ENCODE data around the gene CADPS. TPM values are rescaled to one million over a fixed set of nuclear protein-coding genes. Genes with fewer than 3 reads are reported as not detected.

CADPS gene
- polyA plus RNA-seq, 3 donors: not detected

GRCh38 chr3:62361261-62361660 lies 514.0 kb downstream of the CADPS start:
- no peaks in the 10 kb centered on the region for H3K4me1 Mint-ChIP-seq
- no peak overlapping the region for H3K9ac ChIP-seq (ENCODE audit: insufficient read depth, low read length, poor library complexity, severe bottlenecking)

GRCh38 chr3:62359531-62359930 lies 515.7 kb downstream of the CADPS start:
- Histone ChIP-seq H3K27ac (ENCODE audit: low read depth in 1 of 2, low read length in 2 of 2) (no peak overlapping the region), H3K4me1 (ENCODE audit: control insufficient read depth in 1 of 2, insufficient read depth in 2 of 2, low read length in 2 of 2) (no peaks in the 10 kb centered on the region), H3K4me3 (replicated peaks in 1 of 3; ENCODE audit: low read depth in 2 of 3, low read length in 3 of 3) (no peak overlapping the region), H3K9ac (ENCODE audit: insufficient read depth, low read length, poor library complexity, severe bottlenecking) (no peak overlapping the region), H3K9me3 (replicated peaks in 1 of 2; ENCODE audit: control insufficient read depth in 1 of 2, insufficient read depth in 1 of 2, low read length in 2 of 2) (no peaks in the 10 kb centered on the region), H3K79me2 (ENCODE audit: insufficient read depth, low read length) (no peaks in the 10 kb centered on the region), H3K27me3 (ENCODE audit: control insufficient read depth in 2 of 2, insufficient read depth in 2 of 2, low read length in 2 of 2) (peaks cover 6 to 11% of the 10 kb centered on the region in 2 donors), H4K20me1 (ENCODE audit: insufficient read depth, low read length) (no peaks in the 10 kb centered on the region), H2AFZ (ENCODE audit: insufficient read depth, low read depth, low read length, poor library complexity, severe bottlenecking) (no peak overlapping the region), H3K36me3 (replicated peaks in 1 of 2; ENCODE audit: control insufficient read depth in 1 of 2, insufficient read depth in 2 of 2, low read length in 2 of 2) (no peaks in the 10 kb centered on the region), H3K4me2 (replicated peaks; ENCODE audit: extremely low read depth, low read length, poor library complexity, severe bottlenecking) (no peak overlapping the region)
- Mint-ChIP-seq H3K27me3 (ENCODE audit: low read depth in 3 of 3) (peaks cover 8 to 17% (median 12%) of the 10 kb centered on the region in 3 donors), H3K9me3 (peaks cover 0 to 7% (median 0%) of the 10 kb centered on the region in 7 donors), H3K27ac (no peak overlapping the region), H3K4me1 (no peaks in the 10 kb centered on the region), H3K36me3 (no peaks in the 10 kb centered on the region), H3K4me3 (no peak overlapping the region)
- intact Hi-C loops (cut with micrococcal nuclease): no loop called here
- DNase-seq: no peak
- no CpG with 5 or more reads among the region's 4 CpGs for WGBS (ENCODE audit: insufficient coverage)
- TF ChIP-seq CTCF (IDR thresholded peaks at IDR 0.05): no peak

More at GRCh38 chr3:62361261-62361660, 514.0 kb downstream of the CADPS start:
- intact Hi-C loops (cut with micrococcal nuclease): no loop called here
- WGBS (ENCODE audit: insufficient coverage): no CpG with 5 or more reads among the region's 3 CpGs
- no peak overlapping the region for H3K27ac ChIP-seq (ENCODE audit: low read depth in 1 of 2, low read length in 2 of 2)
- Mint-ChIP-seq H3K4me3 (no peak overlapping the region), H3K9me3 (peaks cover 0 to 17% (median 2%) of the 10 kb centered on the region in 7 donors), H3K27ac (no peak overlapping the region), H3K27me3 (ENCODE audit: low read depth in 3 of 3) (peaks cover 23 to 32% (median 27%) of the 10 kb centered on the region in 3 donors), H3K36me3 (no peaks in the 10 kb centered on the region)
- no peaks in the 10 kb centered on the region for H3K4me1 ChIP-seq (ENCODE audit: control insufficient read depth in 1 of 2, insufficient read depth in 2 of 2, low read length in 2 of 2)
- H3K4me3 ChIP-seq (replicated peaks in 1 of 3; ENCODE audit: low read depth in 2 of 3, low read length in 3 of 3): no peak overlapping the region
- H3K9me3 ChIP-seq (replicated peaks in 1 of 2; ENCODE audit: control insufficient read depth in 1 of 2, insufficient read depth in 1 of 2, low read length in 2 of 2): no peaks in the 10 kb centered on the region
- H2AFZ ChIP-seq (ENCODE audit: insufficient read depth, low read depth, low read length, poor library complexity, severe bottlenecking): no peak overlapping the region
- no peak for DNase-seq
- H3K27me3 ChIP-seq (ENCODE audit: control insufficient read depth in 2 of 2, insufficient read depth in 2 of 2, low read length in 2 of 2): peaks cover 21 to 27% of the 10 kb centered on the region in 2 donors
- TF ChIP-seq CTCF (IDR thresholded peaks at IDR 0.05): no peak
- H3K4me2 ChIP-seq (replicated peaks; ENCODE audit: extremely low read depth, low read length, poor library complexity, severe bottlenecking): no peak overlapping the region
- H4K20me1 ChIP-seq (ENCODE audit: insufficient read depth, low read length): no peaks in the 10 kb centered on the region
- no peaks in the 10 kb centered on the region for H3K79me2 ChIP-seq (ENCODE audit: insufficient read depth, low read length)
- no peaks in the 10 kb centered on the region for H3K36me3 ChIP-seq (replicated peaks in 1 of 2; ENCODE audit: control insufficient read depth in 1 of 2, insufficient read depth in 2 of 2, low read length in 2 of 2)
